Osteocyte (in vitro differentiated cells): ENCODE results near the gene TMEM233. TPM values are rescaled to one million over a fixed set of nuclear protein-coding genes. Genes with fewer than 3 reads are reported as not detected.

Source experiments
- DNase-seq: peaks from one replicate; pipeline ENCODE4 v3.0.0; 2021; ENCODE audit warnings: mixed read lengths; ENCODE audit not compliant: unreplicated experiment; ENCODE audit errors: extremely low spot score
- H3K27ac Mint-ChIP-seq: one replicate; pipeline ENCODE4 v1.8.0; 2021; ENCODE audit warnings: mild to moderate bottlenecking, mixed read lengths; ENCODE audit not compliant: unreplicated experiment
- H3K27me3 Mint-ChIP-seq: one replicate; pipeline ENCODE4 v1.8.0; 2021; ENCODE audit warnings: mixed read lengths; ENCODE audit not compliant: unreplicated experiment
- H3K36me3 Mint-ChIP-seq: one replicate; pipeline ENCODE4 v1.8.0; 2021; ENCODE audit warnings: mixed read lengths; ENCODE audit not compliant: unreplicated experiment
- H3K4me1 Mint-ChIP-seq: one replicate; pipeline ENCODE4 v1.8.0; 2021; ENCODE audit warnings: mixed read lengths; ENCODE audit not compliant: unreplicated experiment
- H3K4me3 Mint-ChIP-seq: one replicate; pipeline ENCODE4 v1.8.0; 2021; ENCODE audit warnings: mild to moderate bottlenecking, moderate library complexity, mixed read lengths; ENCODE audit not compliant: unreplicated experiment
- H3K9me3 Mint-ChIP-seq: one replicate; pipeline ENCODE4 v1.8.0; 2021; ENCODE audit warnings: mixed read lengths; ENCODE audit not compliant: unreplicated experiment
- total RNA-seq: library from RNA; stranded (reverse); gene quantifications from 2 replicates; pipeline ENCODE4 v1.2.1, GENCODE V29; 2021
- TF ChIP-seq, protein P1 (sequence below): fragments of 200-600 bp; sonication (generic); IDR thresholded peaks from 2 replicates; pipeline ENCODE4 v1.5.0; 2021; ENCODE audit warnings: antibody characterized with exemption, mild to moderate bottlenecking, moderate library complexity

The TMEM233 gene
- total RNA-seq, 1 donor from 2014 or later = not detected

DNA sequence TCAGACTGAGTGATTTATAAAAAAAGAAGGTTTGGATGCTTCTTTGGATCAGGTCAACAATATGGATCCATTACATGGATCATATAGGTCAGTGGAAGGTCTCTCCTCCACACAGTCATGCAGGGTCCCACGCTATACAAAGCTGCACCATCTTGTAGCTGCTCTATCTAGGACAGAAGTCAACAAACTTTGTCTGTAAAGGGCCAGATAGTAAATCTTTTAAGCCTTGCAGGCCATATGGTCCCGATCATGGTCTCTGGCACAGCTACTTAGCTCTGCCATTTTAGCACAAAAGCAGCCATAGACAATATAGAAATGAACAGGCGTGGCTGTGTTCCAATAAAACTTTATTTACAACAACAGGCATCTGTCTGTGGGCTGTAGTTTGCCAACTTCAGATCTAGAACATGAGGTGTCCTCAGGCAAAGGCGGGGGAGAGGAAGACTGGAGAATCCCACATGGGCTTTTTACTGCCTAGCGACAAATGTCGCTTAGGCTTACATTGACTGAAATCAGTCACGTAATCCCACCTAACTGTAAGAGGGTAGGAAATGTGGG lies 36.7 kb downstream of the TMEM233 start:
- DNase-seq = no peak
- TF ChIP-seq, protein P1, sequence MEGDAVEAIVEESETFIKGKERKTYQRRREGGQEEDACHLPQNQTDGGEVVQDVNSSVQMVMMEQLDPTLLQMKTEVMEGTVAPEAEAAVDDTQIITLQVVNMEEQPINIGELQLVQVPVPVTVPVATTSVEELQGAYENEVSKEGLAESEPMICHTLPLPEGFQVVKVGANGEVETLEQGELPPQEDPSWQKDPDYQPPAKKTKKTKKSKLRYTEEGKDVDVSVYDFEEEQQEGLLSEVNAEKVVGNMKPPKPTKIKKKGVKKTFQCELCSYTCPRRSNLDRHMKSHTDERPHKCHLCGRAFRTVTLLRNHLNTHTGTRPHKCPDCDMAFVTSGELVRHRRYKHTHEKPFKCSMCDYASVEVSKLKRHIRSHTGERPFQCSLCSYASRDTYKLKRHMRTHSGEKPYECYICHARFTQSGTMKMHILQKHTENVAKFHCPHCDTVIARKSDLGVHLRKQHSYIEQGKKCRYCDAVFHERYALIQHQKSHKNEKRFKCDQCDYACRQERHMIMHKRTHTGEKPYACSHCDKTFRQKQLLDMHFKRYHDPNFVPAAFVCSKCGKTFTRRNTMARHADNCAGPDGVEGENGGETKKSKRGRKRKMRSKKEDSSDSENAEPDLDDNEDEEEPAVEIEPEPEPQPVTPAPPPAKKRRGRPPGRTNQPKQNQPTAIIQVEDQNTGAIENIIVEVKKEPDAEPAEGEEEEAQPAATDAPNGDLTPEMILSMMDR = no peak
- Mint-ChIP-seq H3K4me1 (no peaks in the 10 kb centered on the region), H3K4me3 (no peak overlapping the region), H3K27me3 (peaks cover 4% of the 10 kb centered on the region), H3K36me3 (no peaks in the 10 kb centered on the region), H3K9me3 (no peaks in the 10 kb centered on the region), H3K27ac (no peak overlapping the region)

DNA sequence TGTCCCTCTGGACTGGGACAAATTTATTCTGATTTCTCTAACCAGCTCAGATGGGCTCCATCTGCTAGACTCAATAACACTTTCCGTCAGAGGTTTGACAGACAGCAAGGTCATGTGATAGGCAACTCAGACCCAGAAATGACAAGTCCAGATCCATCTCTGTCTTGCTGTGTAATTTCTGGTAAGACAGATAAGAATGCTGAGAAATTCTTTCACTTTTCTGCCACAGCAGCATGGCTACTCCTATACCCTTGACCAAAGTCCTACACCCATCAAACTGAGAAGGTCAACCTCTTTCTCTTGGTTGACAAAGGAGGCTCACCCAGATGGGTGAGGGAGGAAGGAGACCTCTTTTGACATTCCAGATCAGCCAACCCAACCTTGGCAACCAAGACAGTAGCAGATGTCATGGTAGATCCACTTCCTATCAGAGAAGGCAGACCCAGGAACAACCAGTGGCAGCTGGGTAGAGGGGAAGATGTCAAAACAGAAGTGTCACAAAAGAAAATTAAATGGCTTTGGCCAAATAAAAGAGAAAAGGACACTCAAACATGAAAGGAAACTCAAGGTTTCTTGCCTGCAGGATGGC lies 37.5 kb downstream of the TMEM233 start:
- Mint-ChIP-seq H3K9me3 (no peaks in the 10 kb centered on the region), H3K27ac (no peak overlapping the region), H3K4me1 (no peaks in the 10 kb centered on the region), H3K27me3 (peaks cover 7% of the 10 kb centered on the region), H3K4me3 (no peak overlapping the region), H3K36me3 (no peaks in the 10 kb centered on the region)
- no peak for DNase-seq
- TF ChIP-seq, protein P1 = no peak

DNA sequence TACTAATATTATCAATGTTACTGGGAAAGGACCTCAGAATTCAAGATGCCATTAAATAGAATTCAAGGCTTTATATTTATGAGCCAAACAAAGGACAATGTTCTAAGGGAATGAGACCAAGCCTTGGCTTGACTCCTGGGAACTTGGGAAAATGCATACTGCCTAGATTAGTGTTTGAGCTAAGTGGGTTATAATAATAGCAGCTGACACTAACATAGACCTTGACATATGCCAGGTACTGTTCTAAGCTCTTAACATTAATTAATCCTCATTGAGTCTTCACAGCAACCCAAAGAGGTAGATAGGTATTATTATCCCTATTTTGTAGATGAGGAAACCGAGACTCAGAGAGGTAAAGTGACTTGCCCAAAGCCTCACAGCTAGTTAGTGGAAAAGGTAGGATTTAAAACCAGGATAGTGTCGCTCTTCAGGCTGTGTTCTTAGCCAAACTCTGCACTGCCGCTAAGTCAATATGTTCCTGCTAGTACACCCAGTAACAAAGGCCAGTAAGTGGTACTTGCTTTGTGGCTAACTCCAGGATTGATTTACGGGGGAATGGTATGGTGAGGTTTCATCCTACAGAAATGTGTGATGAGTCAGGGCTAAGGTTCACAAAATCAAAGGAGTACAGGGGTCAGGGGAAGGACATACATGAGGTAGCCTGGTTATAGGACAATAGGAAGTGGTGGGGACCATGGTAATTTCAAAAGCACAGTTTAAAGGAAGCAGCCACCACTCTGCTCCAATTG lies 38.5 kb downstream of the TMEM233 start:
- Mint-ChIP-seq H3K9me3 (no peaks in the 10 kb centered on the region), H3K36me3 (no peaks in the 10 kb centered on the region), H3K27me3 (peaks cover 9% of the 10 kb centered on the region), H3K4me1 (no peaks in the 10 kb centered on the region), H3K27ac (no peak overlapping the region), H3K4me3 (no peak overlapping the region)
- no peak for DNase-seq
- TF ChIP-seq, protein P1 = no peak

DNA sequence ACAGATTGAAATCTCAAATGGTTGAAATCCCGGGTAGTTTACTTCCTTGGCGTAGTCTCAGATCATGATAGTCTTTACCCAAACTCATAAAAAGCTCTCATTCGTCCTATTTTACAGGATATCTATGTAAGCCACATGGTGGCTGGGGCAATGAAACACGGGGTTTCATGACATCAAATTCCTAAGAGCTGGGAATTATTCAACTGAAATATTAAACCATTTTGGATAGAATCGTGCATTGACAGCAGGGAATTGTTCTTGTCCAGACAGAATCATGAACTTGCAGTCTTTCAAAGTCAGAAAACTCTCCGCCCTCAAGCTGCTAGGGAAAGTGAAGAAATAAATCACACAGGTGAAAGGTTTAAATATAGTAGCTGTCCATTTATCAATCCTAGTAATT lies 41.2 kb downstream of the TMEM233 start:
- no peak for DNase-seq
- Mint-ChIP-seq H3K4me3 (no peak overlapping the region), H3K27me3 (peaks cover 9% of the 10 kb centered on the region), H3K9me3 (no peaks in the 10 kb centered on the region), H3K27ac (no peak overlapping the region), H3K36me3 (no peaks in the 10 kb centered on the region), H3K4me1 (no peaks in the 10 kb centered on the region)
- TF ChIP-seq, protein P1 = no peak

DNA sequence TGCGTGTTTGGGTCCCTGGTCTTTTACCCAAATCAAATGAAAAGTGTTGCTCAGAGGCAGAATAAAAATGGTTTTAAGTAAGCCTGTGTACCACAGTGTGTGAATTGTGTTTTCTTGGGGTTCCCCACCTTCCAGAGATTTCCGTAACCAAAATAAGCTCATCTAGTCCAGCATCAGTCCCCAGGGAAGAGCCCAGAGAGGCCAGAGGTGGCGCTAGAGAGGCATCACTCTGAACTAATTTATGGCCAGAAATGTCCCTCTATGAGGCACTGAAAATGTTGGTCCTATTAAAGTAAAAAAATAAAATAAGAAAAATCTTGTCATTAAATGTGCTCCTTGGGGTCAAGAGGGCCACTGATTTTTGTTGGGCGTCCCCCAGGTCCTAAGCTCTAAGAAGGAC lies 49.4 kb downstream of the TMEM233 start:
- no peaks in the 10 kb centered on the region for H3K4me1 Mint-ChIP-seq
- no peaks in the 10 kb centered on the region for H3K27me3 Mint-ChIP-seq
- TF ChIP-seq, protein P1 = peak; percentile 13
- no peak for DNase-seq
- no peak overlapping the region for H3K27ac Mint-ChIP-seq
- H3K9me3 Mint-ChIP-seq = no peaks in the 10 kb centered on the region
- no peaks in the 10 kb centered on the region for H3K36me3 Mint-ChIP-seq
- no peak overlapping the region for H3K4me3 Mint-ChIP-seq
